GM12878 (cell line): Measurements from ENCODE around the gene RNLS.

ENCODE experiments used
- CBX3 ChIP-seq: fragments of 200-600 bp; sonication (generic); IDR thresholded peaks from 2 replicates; pipeline ENCODE4 v1.6.1; 2016; ENCODE audit warnings: low read depth, borderline replicate concordance
- MTA3 ChIP-seq: IDR thresholded peaks from 2 replicates; pipeline ENCODE4 v1.6.1; 2012; ENCODE audit warnings: low read length, inconsistent platforms, borderline replicate concordance
- ZNF274 ChIP-seq: IDR thresholded peaks from one replicate; pipeline ENCODE4 v1.8.0; 2011; ENCODE audit not compliant: insufficient read length, insufficient read depth
- TF ChIP-seq, protein P1 (sequence below), 3 experiments: IDR thresholded peaks in 2 of 3; conservative IDR thresholded peaks in 1 of 3; 2 replicates each; pipeline ENCODE4 v1.5.1; 2011; ENCODE audit warnings: low read depth in 3 of 3, low read length in 3 of 3, mild to moderate bottlenecking in 3 of 3, control low read depth in 2 of 3, moderate library complexity in 2 of 3, inconsistent platforms in 1 of 3, mixed read lengths in 1 of 3; ENCODE audit not compliant: control insufficient read depth in 2 of 3, insufficient read depth in 1 of 3; ENCODE audit errors: extremely low read depth in 1 of 3
- TF ChIP-seq, protein P2 (sequence below): IDR thresholded peaks from 2 replicates; pipeline ENCODE4 v1.6.1; 2012; ENCODE audit warnings: low read depth, low read length, improper control_type of control experiment
- TF ChIP-seq, protein P3 (sequence below): fragments of 450-650 bp; IDR thresholded peaks from 2 replicates; pipeline ENCODE4 v1.6.1; 2017; ENCODE audit warnings: mild to moderate bottlenecking, moderate library complexity

DNA sequence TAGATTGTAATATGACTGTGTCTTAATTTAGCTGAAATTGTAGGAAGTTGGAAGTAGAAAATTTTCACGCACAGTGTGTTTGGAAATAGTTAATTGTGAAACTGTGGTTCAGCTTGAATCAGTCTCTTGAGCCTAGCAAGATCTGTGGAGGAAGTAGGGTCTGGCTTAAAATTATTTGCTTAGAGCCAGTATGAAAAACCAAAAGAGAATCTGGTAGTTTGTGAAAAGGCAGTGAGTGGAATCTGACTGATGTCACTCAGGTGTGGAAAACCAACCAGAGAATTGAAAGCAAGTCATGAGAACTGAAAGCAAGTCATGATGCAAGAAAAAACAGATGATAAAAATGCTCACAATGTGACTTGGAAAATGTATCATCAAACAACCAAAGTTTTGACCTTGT lies 14.9 kb upstream of the RNLS start:
- TF ChIP-seq, protein P1, sequence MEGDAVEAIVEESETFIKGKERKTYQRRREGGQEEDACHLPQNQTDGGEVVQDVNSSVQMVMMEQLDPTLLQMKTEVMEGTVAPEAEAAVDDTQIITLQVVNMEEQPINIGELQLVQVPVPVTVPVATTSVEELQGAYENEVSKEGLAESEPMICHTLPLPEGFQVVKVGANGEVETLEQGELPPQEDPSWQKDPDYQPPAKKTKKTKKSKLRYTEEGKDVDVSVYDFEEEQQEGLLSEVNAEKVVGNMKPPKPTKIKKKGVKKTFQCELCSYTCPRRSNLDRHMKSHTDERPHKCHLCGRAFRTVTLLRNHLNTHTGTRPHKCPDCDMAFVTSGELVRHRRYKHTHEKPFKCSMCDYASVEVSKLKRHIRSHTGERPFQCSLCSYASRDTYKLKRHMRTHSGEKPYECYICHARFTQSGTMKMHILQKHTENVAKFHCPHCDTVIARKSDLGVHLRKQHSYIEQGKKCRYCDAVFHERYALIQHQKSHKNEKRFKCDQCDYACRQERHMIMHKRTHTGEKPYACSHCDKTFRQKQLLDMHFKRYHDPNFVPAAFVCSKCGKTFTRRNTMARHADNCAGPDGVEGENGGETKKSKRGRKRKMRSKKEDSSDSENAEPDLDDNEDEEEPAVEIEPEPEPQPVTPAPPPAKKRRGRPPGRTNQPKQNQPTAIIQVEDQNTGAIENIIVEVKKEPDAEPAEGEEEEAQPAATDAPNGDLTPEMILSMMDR (IDR thresholded peaks at IDR 0.05 in 2 of 3, conservative IDR thresholded peaks at IDR 0.05 in 1 of 3; ENCODE audit: control insufficient read depth in 2 of 3, extremely low read depth in 1 of 3, insufficient read depth in 1 of 3, low read depth in 3 of 3, low read length in 3 of 3) = no peak
- TF ChIP-seq, protein P2, sequence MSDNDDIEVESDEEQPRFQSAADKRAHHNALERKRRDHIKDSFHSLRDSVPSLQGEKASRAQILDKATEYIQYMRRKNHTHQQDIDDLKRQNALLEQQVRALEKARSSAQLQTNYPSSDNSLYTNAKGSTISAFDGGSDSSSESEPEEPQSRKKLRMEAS = no peak
- TF ChIP-seq ZNF274 (no peak), CBX3 (no peak), MTA3 (no peak)
- TF ChIP-seq, protein P3, sequence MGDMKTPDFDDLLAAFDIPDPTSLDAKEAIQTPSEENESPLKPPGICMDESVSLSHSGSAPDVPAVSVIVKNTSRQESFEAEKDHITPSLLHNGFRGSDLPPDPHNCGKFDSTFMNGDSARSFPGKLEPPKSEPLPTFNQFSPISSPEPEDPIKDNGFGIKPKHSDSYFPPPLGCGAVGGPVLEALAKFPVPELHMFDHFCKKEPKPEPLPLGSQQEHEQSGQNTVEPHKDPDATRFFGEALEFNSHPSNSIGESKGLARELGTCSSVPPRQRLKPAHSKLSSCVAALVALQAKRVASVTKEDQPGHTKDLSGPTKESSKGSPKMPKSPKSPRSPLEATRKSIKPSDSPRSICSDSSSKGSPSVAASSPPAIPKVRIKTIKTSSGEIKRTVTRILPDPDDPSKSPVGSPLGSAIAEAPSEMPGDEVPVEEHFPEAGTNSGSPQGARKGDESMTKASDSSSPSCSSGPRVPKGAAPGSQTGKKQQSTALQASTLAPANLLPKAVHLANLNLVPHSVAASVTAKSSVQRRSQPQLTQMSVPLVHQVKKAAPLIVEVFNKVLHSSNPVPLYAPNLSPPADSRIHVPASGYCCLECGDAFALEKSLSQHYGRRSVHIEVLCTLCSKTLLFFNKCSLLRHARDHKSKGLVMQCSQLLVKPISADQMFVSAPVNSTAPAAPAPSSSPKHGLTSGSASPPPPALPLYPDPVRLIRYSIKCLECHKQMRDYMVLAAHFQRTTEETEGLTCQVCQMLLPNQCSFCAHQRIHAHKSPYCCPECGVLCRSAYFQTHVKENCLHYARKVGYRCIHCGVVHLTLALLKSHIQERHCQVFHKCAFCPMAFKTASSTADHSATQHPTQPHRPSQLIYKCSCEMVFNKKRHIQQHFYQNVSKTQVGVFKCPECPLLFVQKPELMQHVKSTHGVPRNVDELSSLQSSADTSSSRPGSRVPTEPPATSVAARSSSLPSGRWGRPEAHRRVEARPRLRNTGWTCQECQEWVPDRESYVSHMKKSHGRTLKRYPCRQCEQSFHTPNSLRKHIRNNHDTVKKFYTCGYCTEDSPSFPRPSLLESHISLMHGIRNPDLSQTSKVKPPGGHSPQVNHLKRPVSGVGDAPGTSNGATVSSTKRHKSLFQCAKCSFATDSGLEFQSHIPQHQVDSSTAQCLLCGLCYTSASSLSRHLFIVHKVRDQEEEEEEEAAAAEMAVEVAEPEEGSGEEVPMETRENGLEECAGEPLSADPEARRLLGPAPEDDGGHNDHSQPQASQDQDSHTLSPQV = no peak
